NT2/D1 (cell line): ENCODE measurements around the gene SI.

Experiments used
- DNase-seq: peaks from one replicate; pipeline ENCODE4 v3.0.0-alpha.2; 2011; ENCODE audit warnings: low read depth, low spot score
- H3K27me3 ChIP-seq: 2 replicates; pipeline ENCODE4 v1.6.0; 2011; ENCODE audit warnings: mild to moderate bottlenecking; ENCODE audit not compliant: insufficient read length, insufficient read depth
- H3K36me3 ChIP-seq: 2 replicates; pipeline ENCODE4 v1.6.1; 2011; ENCODE audit warnings: mild to moderate bottlenecking, low read length, mixed read lengths; ENCODE audit not compliant: insufficient read depth, insufficient read length
- H3K4me1 ChIP-seq: 2 replicates; pipeline ENCODE4 v1.5.1; 2011; ENCODE audit not compliant: insufficient read depth, insufficient read length
- H3K4me3 ChIP-seq: 2 replicates; pipeline ENCODE4 v1.5.1; 2011; ENCODE audit warnings: low read depth; ENCODE audit not compliant: insufficient read length
- H3K9ac ChIP-seq: 2 replicates; pipeline ENCODE4 v1.6.0; 2011; ENCODE audit warnings: low read depth; ENCODE audit not compliant: insufficient read length
- H3K9me3 ChIP-seq: 2 replicates; pipeline ENCODE4 v1.5.1; 2011; ENCODE audit warnings: mild to moderate bottlenecking, low read length; ENCODE audit not compliant: insufficient read depth
- SUZ12 ChIP-seq: IDR thresholded peaks from 2 replicates; pipeline ENCODE4 v1.6.1; 2011; ENCODE audit not compliant: insufficient read length, insufficient read depth; ENCODE audit errors: extremely low read depth
- YY1 ChIP-seq: IDR thresholded peaks from 2 replicates; pipeline ENCODE4 v1.6.1; 2011; ENCODE audit not compliant: insufficient read length, insufficient read depth
- ZNF274 ChIP-seq: IDR thresholded peaks from 2 replicates; pipeline ENCODE4 v1.6.1; 2011; ENCODE audit warnings: mild to moderate bottlenecking, low read depth, low read length

SI gene

DNA sequence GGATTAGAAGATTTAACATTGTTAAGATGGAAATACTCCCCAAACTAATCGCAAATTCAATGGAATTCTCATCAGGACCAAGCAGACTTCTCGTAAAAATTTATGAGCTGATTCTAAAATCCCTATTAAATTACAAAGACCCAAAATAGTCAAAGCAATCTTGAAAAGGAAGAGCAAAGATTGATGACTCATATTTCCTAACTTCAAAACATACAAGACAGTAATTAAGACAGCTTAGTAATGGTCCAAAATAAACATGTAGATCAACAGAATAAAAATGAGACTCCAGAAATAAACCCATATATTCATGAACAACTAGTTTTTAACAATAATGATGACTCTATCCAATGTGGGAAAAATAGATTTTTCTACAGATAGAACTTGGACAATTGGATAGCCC lies 148.7 kb downstream of the SI start:
- TF ChIP-seq SUZ12 (no peak), ZNF274 (no peak), YY1 (no peak)
- H3K9ac ChIP-seq = no peak overlapping the region
- no peak for DNase-seq
- H3K27me3 ChIP-seq = no peaks in the 10 kb centered on the region
- no peaks in the 10 kb centered on the region for H3K9me3 ChIP-seq
- no peaks in the 10 kb centered on the region for H3K4me1 ChIP-seq
- H3K4me3 ChIP-seq = no peak overlapping the region
- no peaks in the 10 kb centered on the region for H3K36me3 ChIP-seq
